Measurements from ENCODE around the gene RUFY4. TPM values are rescaled to one million over a fixed set of nuclear protein-coding genes. Genes with fewer than 3 reads are reported as not detected.

Gene RUFY4
- total RNA-seq, 2 donors from 2014 or later, result not detected

DNA sequence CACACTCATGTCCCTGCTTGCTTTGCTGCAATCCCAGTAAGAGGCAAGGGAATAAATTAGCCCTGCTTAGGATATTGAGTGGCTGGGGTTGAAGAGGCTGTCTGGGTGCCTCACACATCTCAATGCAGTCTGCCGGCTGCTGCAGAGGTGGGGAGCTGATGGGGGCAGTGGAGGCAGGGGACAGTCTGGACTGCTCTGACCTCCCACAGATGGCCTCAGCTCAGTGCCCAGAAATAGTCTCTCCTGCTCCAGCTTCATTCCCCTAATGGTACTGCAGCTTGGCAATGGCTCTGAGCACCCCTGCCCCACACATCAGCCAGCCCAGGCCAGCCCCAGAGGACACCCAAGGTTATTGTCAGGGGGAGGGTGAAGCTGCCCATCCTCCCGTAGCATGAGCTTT is 44.7 kb upstream of the RUFY4 start:
- Histone ChIP-seq H3K27me3 (no peaks in the 10 kb centered on the region), H3K27ac (no peak overlapping the region), H3K9me3 (no peaks in the 10 kb centered on the region), H3K36me3 (replicated peaks in 1 of 2; ENCODE audit: insufficient read depth in 1 of 2, low read depth in 2 of 2) (no peaks in the 10 kb centered on the region), H3K4me1 (peaks cover 36% of the 10 kb centered on the region), H3K4me3 (no peak overlapping the region)
- peak in 3 of 4 donors; percentile 1 to 5 (median 4) for DNase-seq
- intact Hi-C loops (cut with DNase I), result no loop called here
- no peak for ATAC-seq
- 88 to 95% methylated on average over 2 of the region's 2 CpGs for WGBS, 2 donors
- TF ChIP-seq CTCF (IDR thresholded peaks at IDR 0.05) (no peak), POLR2A (IDR thresholded peaks at IDR 0.05) (no peak)

DNA sequence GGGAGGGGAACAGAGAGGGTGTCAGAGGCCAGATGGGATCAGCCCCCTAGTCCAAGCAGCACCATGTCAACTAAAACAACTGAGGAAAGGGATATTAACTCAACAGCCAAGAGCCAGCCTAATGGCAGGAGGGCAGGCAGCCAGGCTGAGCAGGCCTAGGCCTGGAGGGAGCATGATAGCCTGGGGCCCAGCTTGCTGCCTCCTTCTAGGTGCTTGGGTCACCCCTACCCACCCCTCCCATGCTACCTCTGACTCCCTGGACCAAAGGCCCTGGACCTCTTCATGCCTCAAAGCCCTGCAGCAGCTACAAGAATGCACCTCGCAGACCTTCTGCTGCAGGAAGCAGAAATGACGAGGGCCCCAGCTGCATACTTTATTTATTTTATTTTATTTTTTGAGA is 44.2 kb upstream of the RUFY4 start:
- Histone ChIP-seq H3K36me3 (replicated peaks in 1 of 2; ENCODE audit: insufficient read depth in 1 of 2, low read depth in 2 of 2) (no peaks in the 10 kb centered on the region), H3K9me3 (no peaks in the 10 kb centered on the region), H3K4me1 (peaks cover 36% of the 10 kb centered on the region), H3K4me3 (no peak overlapping the region), H3K27me3 (no peaks in the 10 kb centered on the region), H3K27ac (no peak overlapping the region)
- TF ChIP-seq POLR2A (IDR thresholded peaks at IDR 0.05), result no peak
- intact Hi-C loops (cut with DNase I), result no loop called here
- 94 to 95% methylated on average over 2 of the region's 2 CpGs for WGBS, 2 donors
- peak in 3 of 4 donors; percentile 1 to 10 (median 6) for DNase-seq
- ATAC-seq, result no peak

- Histone ChIP-seq H3K4me3 (no peak overlapping the region), H3K27me3 (no peaks in the 10 kb centered on the region), H3K9me3 (no peaks in the 10 kb centered on the region), H3K27ac (peak overlapping the region; percentile 12 to 29 (median 26)), H3K36me3 (replicated peaks in 1 of 2; ENCODE audit: insufficient read depth in 1 of 2, low read depth in 2 of 2) (no peaks in the 10 kb centered on the region), H3K4me1 (peaks cover 36% of the 10 kb centered on the region)
- ATAC-seq, result no peak
- peak in 1 of 4 donors; percentile 25 for DNase-seq
- intact Hi-C loops (cut with DNase I), result no loop called here
- 85 to 94% methylated on average over 7 of the region's 7 CpGs for WGBS, 2 donors
- TF ChIP-seq CTCF (IDR thresholded peaks at IDR 0.05) (no peak), POLR2A (IDR thresholded peaks at IDR 0.05) (no peak)
Observed at GRCh38 chr2:218026244-218026643, 42.8 kb upstream of the RUFY4 start.

- no peaks in the 10 kb centered on the region for H3K27me3 ChIP-seq
- H3K9me3 ChIP-seq, result no peaks in the 10 kb centered on the region
- peak; percentile 94 to 98 (median 96) for DNase-seq
- peak; percentile 96 for ATAC-seq
- peak overlapping the region; percentile 12 to 29 (median 26) for H3K27ac ChIP-seq
- intact Hi-C loops (cut with DNase I), result no loop called here
- TF ChIP-seq CTCF (IDR thresholded peaks at IDR 0.05) (no peak), POLR2A (IDR thresholded peaks at IDR 0.05) (no peak)
- H3K4me3 ChIP-seq, result no peak overlapping the region
- peaks cover 36% of the 10 kb centered on the region for H3K4me1 ChIP-seq
- 68 to 70% methylated on average over 17 of the region's 17 CpGs for WGBS, 2 donors
- no peaks in the 10 kb centered on the region for H3K36me3 ChIP-seq (replicated peaks in 1 of 2; ENCODE audit: insufficient read depth in 1 of 2, low read depth in 2 of 2)
Observed at GRCh38 chr2:218026676-218027425, 42.2 kb upstream of the RUFY4 start.

- Histone ChIP-seq H3K27ac (no peak overlapping the region), H3K4me1 (peaks cover 36% of the 10 kb centered on the region), H3K9me3 (no peaks in the 10 kb centered on the region), H3K27me3 (no peaks in the 10 kb centered on the region), H3K4me3 (no peak overlapping the region), H3K36me3 (replicated peaks in 1 of 2; ENCODE audit: insufficient read depth in 1 of 2, low read depth in 2 of 2) (no peaks in the 10 kb centered on the region)
- intact Hi-C loops (cut with DNase I), result no loop called here
- DNase-seq (no peak), ATAC-seq (no peak)
- TF ChIP-seq POLR2A (IDR thresholded peaks at IDR 0.05) (no peak), CTCF (IDR thresholded peaks at IDR 0.05) (no peak)
- 92 to 96% methylated on average over 6 of the region's 6 CpGs for WGBS, 2 donors
Observed at GRCh38 chr2:218027426-218028188, 41.4 kb upstream of the RUFY4 start.

All from body of pancreas (tissue), 4 donors.